ENCODE results near the gene NOS1.

The NOS1 gene

DNA sequence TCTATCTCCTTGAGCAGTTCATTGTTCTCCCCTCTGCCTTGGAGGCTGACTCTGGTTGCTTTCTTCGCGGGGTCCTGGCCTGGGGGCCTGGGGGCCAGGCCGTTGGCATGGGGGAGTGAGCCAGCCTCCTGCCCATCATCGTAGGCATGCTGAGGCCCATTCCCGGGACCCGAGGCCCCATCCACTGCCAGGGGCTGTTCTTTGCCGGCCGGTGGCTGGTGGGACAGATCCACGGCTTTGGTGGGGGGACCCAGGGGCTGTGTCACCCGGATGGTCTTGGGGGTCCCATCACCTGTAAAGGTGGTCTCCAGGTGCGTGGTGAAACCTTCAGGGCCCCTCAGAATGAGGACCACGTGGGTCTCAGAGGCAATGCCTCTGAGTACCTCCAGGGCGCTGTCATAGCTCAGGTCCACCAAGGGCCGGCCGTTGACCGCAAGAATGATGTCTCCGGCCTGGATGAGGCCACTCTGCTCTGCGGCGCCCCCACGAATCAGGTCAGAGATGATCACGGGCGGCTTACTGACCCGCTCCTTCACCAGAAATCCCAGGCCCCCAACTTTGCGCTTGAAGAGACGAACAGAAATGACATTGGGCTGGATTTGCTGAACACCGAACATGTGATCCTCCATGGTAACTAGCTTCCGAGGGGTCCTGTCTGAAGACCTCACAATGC lies 30.8 kb downstream of the NOS1 start:
- DNase-seq (ENCODE audit: low read depth): no peak

- DNase-seq (ENCODE audit: low read depth): no peak
These were observed 31.7 kb downstream of the NOS1 start for GRCh38 chr12:117329756-117330155.

GRCh38 chr12:117328556-117329100 lies 32.8 kb downstream of the NOS1 start:
- no peak for DNase-seq (ENCODE audit: low read depth)

- no peak for DNase-seq (ENCODE audit: low read depth)
These were observed 39.0 kb downstream of the NOS1 start for GRCh38 chr12:117322428-117322827.

- no peak for DNase-seq (ENCODE audit: low read depth)
These were observed 39.9 kb downstream of the NOS1 start for GRCh38 chr12:117321572-117321971.

DNA sequence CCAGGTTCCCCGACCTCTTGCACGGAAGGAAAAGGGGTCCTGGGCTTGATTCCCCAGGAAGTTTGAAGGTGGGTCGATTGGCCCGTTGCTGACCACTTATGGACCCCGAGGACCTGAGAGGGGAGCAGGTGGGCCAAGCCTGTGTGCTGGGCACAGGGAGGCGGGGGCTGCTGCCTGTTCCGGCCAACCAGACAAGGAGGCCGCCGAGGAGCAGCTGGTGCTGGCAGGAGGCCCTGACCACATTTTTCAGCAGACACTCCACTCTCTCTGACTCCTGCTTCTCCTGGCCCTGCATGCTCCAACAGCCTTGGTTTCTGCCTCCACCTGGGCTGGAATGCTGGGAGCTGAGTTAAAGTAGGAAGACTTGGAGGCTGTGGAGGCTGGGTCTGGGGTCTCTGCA lies 42.8 kb downstream of the NOS1 start:
- no peak for DNase-seq (ENCODE audit: low read depth)

- no peak for DNase-seq (ENCODE audit: low read depth)
These were observed 45.1 kb downstream of the NOS1 start for GRCh38 chr12:117316336-117316735.

GRCh38 chr12:117313926-117314325 lies 47.5 kb downstream of the NOS1 start:
- no peak for DNase-seq (ENCODE audit: low read depth)

DNA sequence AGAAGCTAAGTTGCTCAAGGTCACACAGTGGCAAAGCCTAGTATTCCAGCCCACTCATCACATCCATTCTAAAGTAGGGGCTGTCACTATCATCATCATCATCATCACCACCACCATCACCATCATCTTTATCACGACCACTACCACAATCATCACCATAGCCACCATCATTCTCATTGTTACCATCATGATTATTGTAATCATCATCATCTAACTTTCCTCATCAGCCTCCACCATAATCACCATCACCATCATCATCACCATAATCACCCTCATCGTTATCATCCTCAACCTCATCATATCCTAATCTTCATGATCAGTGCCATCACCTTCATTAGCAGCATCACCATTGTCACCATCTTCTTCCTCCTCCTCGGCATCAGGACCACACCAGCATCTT lies 48.7 kb downstream of the NOS1 start:
- no peak for DNase-seq (ENCODE audit: low read depth)

GRCh38 chr12:117309276-117309925 lies 52.0 kb downstream of the NOS1 start:
- no peak for DNase-seq (ENCODE audit: low read depth)

GRCh38 chr12:117300174-117300573 lies 61.3 kb downstream of the NOS1 start:
- no peak for DNase-seq (ENCODE audit: low read depth)

GRCh38 chr12:117298648-117299225 lies 62.7 kb downstream of the NOS1 start:
- DNase-seq (ENCODE audit: low read depth): no peak

DNA sequence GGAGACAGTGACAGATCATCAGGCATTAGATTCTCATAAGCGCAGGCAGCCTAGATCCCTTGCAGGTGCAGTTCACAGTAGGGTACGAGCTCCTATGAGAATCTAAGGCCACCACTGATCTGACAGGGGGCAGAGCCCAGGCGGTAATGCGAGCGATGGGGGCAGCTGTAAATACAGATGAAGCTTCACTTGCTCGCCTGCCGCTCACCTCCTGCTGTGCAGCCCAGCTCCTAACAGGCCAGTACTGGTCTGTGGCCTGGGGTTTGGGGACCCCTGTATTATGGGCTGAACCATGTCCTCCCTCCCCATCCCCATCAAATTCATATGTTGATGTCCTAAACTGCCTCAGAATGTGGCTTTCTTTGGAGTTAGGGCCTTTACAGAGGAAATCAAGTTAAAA lies 63.2 kb downstream of the NOS1 start:
- DNase-seq (ENCODE audit: low read depth): no peak

DNA sequence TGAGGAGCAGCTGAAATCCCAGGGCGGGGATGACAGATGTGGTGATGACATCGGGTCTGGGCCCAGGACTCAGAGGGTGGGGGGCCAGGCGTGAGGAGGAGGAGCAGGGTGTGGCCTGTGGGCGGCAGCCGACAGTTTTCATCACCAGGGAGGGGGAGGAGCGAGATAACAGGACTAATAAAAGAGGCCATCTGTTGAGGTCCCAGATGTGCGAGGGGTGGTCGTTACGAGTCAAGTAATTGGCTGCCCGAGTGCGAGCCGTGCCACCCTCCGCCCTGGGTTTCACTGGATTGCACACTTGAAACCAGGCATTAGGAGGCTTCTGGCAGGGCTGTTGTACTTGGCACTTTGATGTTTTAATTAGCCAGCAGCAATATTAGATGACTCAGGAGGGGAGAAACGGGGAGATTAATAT lies 67.2 kb downstream of the NOS1 start:
- no peak for DNase-seq (ENCODE audit: low read depth)

DNA sequence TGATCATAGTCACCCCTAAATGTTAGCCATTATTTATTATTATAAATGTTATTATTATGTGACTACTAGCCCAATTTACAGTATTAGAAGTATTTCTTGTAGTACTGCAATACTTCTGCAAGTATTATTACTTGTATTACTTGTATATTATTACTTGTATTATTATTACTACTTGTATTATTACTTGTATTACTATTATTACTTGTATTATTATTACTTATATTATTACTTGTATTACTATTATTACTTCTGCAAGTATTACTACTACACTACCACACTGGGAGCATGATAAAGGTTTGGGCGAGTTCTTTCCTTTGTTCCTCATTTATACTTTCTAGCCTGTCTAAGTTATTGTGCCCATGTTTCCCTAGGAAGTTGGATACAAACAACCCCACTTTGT lies 67.9 kb downstream of the NOS1 start:
- DNase-seq (ENCODE audit: low read depth): no peak

DNA sequence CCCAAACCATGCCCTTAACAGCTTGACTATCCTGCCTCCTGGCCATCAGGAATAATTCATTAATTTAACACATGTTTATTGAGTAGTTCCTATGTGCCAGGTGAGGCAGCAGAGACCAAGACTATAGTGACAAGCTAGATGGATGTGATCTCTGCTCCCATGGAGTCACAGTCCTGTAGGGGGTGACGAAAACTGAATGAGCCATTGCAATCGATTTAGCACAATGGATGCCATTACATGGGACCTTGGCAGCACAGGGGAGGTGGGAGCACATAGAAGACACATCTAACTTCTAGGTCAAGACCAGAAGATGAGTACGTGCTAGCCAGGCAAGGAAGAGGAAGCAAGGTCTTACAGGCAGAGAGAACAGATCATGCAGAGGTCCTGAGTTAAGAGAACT lies 68.7 kb downstream of the NOS1 start:
- no peak for DNase-seq (ENCODE audit: low read depth)

DNA sequence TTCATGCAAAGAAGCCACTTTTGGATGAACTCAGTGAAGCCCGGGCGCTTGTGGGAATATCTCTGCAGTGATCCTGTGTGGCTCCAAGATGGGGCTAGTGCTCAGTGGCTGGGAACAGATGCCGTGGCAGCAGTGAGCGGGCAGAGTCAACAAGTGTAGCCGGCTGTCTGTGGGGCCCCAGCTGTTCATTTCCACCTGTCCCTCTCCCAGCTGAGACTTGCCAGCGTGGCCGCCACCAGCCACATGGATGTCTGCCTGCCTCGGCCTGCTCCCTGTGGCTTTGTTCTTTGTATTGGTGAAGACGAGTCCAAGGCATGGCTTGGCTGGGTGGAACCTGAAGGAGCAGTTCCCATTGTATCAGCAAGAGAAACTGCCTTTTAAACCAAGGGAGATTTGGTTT lies 77.3 kb downstream of the NOS1 start:
- DNase-seq (ENCODE audit: low read depth): no peak

- DNase-seq (ENCODE audit: low read depth): no peak
These were observed 78.9 kb downstream of the NOS1 start for GRCh38 chr12:117282490-117282889.

DNA sequence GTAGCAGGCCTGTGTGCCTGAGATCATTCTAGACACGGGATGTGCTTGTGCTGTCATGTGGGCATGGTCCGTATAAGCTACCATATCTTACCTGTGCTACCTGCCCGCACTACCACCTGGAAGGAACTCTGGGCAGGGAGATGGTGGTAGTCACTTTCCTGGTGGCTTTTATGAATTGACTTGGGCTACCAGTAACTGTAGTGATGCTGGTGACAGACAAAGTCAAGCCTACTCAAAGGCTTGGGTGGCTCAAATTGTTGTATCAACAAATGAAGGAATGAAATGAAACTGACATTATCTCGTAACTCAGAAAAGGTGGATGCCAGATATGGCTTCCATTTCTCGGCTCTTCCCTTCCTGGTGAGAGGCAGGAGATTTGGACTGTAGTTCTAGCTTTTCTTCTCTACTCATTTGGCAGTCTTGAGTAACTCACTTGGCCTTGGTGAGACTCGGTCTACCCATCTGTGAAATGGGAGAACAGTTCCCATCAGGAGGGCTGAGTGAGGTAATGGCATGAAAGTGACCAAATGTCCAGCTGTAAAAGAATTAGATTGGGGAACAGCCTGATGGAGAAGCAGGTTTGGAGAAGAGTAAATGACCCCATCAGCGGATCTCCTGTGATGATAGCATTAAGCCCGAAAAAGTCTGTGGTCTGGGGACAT lies 81.3 kb downstream of the NOS1 start:
- DNase-seq (ENCODE audit: low read depth): no peak

- DNase-seq (ENCODE audit: low read depth): no peak
These were observed 81.8 kb downstream of the NOS1 start for GRCh38 chr12:117279606-117280005.

DNA sequence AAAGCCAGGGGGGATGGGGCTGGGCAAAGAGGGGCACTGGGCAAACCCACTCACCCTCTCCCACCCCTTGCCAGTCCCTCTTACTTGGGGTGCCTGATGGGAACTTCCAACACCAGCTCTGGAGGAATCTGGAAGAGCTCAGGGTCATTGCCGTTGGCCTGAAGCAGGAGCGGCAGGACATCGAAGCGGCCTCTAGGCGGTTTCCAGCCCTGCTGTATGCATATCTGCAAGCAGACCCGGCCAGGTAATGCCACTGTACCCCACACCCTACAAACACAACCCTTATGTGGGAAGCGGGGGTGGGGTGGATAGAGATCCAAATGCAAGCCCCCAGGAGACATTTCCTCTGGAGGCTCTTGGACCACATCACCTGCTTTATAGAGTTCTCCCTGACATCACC lies 83.6 kb downstream of the NOS1 start:
- no peak for DNase-seq (ENCODE audit: low read depth)

GRCh38 chr12:117273091-117273490 lies 88.3 kb downstream of the NOS1 start:
- no peak for DNase-seq (ENCODE audit: low read depth)

DNA sequence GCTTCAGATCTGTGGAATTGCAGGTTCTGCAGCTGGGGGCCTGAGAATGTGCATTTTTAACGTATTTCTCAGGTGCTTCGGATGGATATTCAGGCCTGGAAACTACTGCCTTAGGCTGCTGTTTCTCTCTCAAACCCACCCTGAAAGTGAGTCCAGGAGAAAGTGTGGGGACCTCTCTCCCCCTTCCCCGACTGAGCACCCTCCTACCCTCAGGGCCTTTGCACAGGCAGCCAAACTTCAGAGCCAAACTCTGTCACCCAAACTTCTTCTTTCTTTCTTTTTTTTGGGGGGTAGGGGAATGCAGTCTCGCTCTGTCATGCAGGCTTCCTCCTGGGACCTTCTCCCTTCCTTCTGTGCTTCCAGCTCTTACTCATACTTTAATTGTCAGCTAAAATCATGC lies 88.7 kb downstream of the NOS1 start:
- no peak for DNase-seq (ENCODE audit: low read depth)
